Neural crest cell (in vitro differentiated cells): ENCODE results near the gene SDE2. TPM values are rescaled to one million over a fixed set of nuclear protein-coding genes. Genes with fewer than 3 reads are reported as not detected.
"Not testable (repeated sequence)": the region's sequence is repeated elsewhere in the genome, so short reads cannot be mapped to it uniquely, and the experiment has no call there.

ENCODE experiments used
- DNase-seq: peaks from one replicate; pipeline ENCODE4 v3.0.0; 2021; ENCODE audit warnings: low read depth, mixed read lengths, low spot score
- H3K27ac Mint-ChIP-seq: one replicate; pipeline ENCODE4 v1.8.0; 2021; ENCODE audit warnings: mild to moderate bottlenecking, mixed read lengths; ENCODE audit not compliant: unreplicated experiment
- H3K27me3 Mint-ChIP-seq: 2 replicates; pipeline ENCODE4 v1.8.0; 2021; ENCODE audit warnings: low read depth, mild to moderate bottlenecking, mixed read lengths
- H3K36me3 Mint-ChIP-seq: 2 replicates; pipeline ENCODE4 v1.8.0; 2021; ENCODE audit warnings: low read depth, mild to moderate bottlenecking, mixed read lengths
- H3K4me1 Mint-ChIP-seq: 2 replicates; pipeline ENCODE4 v1.8.0; 2021; ENCODE audit warnings: mixed read lengths
- H3K4me3 Mint-ChIP-seq: one replicate; pipeline ENCODE4 v1.8.0; 2021; ENCODE audit warnings: mild to moderate bottlenecking, mixed read lengths
- H3K9me3 Mint-ChIP-seq: 2 replicates; pipeline ENCODE4 v1.8.0; 2021; ENCODE audit warnings: mixed read lengths
- total RNA-seq: library from RNA; stranded (reverse); gene quantifications from 2 replicates; pipeline ENCODE4 v1.2.1, GENCODE V29; 2021
- TF ChIP-seq, protein P1 (sequence below): fragments of 200-600 bp; sonication (generic); conservative IDR thresholded peaks from 2 replicates; pipeline ENCODE4 v1.5.0; 2021; ENCODE audit warnings: antibody characterized with exemption, mild to moderate bottlenecking

The SDE2 gene
- total RNA-seq, 1 donor from 2014 or later: 18.1 TPM

- Mint-ChIP-seq H3K27ac (no peak overlapping the region), H3K9me3 (no peaks in the 10 kb centered on the region), H3K27me3 (no peaks in the 10 kb centered on the region), H3K4me3 (no peak overlapping the region), H3K4me1 (no peaks in the 10 kb centered on the region), H3K36me3 (no peaks in the 10 kb centered on the region)
- DNase-seq: no peak
- TF ChIP-seq, protein P1, sequence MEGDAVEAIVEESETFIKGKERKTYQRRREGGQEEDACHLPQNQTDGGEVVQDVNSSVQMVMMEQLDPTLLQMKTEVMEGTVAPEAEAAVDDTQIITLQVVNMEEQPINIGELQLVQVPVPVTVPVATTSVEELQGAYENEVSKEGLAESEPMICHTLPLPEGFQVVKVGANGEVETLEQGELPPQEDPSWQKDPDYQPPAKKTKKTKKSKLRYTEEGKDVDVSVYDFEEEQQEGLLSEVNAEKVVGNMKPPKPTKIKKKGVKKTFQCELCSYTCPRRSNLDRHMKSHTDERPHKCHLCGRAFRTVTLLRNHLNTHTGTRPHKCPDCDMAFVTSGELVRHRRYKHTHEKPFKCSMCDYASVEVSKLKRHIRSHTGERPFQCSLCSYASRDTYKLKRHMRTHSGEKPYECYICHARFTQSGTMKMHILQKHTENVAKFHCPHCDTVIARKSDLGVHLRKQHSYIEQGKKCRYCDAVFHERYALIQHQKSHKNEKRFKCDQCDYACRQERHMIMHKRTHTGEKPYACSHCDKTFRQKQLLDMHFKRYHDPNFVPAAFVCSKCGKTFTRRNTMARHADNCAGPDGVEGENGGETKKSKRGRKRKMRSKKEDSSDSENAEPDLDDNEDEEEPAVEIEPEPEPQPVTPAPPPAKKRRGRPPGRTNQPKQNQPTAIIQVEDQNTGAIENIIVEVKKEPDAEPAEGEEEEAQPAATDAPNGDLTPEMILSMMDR: no peak
Observed at GRCh38 chr1:226023735-226024134, 24.6 kb upstream of the SDE2 start.

DNA sequence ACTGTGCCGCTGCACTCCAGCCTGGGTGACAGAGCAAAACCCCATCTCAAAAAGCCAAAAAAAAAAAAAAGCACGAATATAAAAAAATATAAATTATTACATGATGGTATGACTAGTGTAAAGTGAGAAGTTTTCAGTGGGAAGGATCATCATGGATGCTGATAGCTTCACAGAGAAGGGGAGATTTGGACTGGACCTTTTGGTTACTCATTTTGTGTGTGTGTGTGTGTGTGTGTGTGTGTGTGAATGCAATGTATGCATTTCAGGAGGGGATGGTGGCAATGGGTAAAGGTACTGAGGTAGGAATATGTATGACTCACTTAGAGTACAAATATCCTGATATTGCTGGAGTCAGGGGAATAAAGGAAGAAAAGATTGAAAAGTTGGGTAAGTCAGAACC lies 22.7 kb upstream of the SDE2 start:
- no peak for DNase-seq
- no peak overlapping the region for H3K4me3 Mint-ChIP-seq
- no peaks in the 10 kb centered on the region for H3K36me3 Mint-ChIP-seq
- TF ChIP-seq, protein P1: no peak
- H3K4me1 Mint-ChIP-seq: no peaks in the 10 kb centered on the region
- no peaks in the 10 kb centered on the region for H3K9me3 Mint-ChIP-seq
- H3K27me3 Mint-ChIP-seq: no peaks in the 10 kb centered on the region
- H3K27ac Mint-ChIP-seq: no peak overlapping the region

GRCh38 chr1:226021401-226021800 lies 22.3 kb upstream of the SDE2 start:
- Mint-ChIP-seq H3K27me3 (no peaks in the 10 kb centered on the region), H3K27ac (no peak overlapping the region), H3K9me3 (no peaks in the 10 kb centered on the region), H3K4me1 (no peaks in the 10 kb centered on the region), H3K4me3 (no peak overlapping the region), H3K36me3 (no peaks in the 10 kb centered on the region)
- TF ChIP-seq, protein P1: no peak
- DNase-seq: no peak

DNA sequence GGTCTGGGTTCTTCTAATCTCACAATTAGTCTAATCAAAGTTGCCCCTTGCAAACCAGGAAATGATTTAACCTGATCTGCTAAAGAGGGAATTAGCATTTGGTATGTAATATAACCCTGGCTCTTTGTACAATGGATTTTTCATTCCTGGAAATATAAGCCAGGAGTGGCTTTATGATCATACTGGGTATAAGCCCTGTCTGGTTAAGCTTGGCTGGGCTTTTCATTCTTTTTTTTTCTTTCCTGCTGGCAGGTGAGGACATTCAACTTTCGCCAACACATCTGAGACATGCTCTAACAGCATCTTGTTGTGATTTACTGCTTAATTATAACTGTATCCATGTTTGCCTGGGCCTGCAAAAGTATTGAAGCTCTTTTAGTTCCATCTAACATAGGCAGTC lies 20.4 kb upstream of the SDE2 start:
- no peaks in the 10 kb centered on the region for H3K4me1 Mint-ChIP-seq
- TF ChIP-seq, protein P1: no peak
- H3K27me3 Mint-ChIP-seq: no peaks in the 10 kb centered on the region
- H3K9me3 Mint-ChIP-seq: no peaks in the 10 kb centered on the region
- DNase-seq: no peak
- no peaks in the 10 kb centered on the region for H3K36me3 Mint-ChIP-seq
- H3K4me3 Mint-ChIP-seq: no peak overlapping the region
- H3K27ac Mint-ChIP-seq: no peak overlapping the region

- no peak for DNase-seq
- TF ChIP-seq, protein P1: no peak
Observed at GRCh38 chr1:226017070-226017469, 17.9 kb upstream of the SDE2 start.

GRCh38 chr1:226009650-226010044 lies 10.5 kb upstream of the SDE2 start:
- H3K36me3 Mint-ChIP-seq: no peaks in the 10 kb centered on the region
- H3K4me3 Mint-ChIP-seq: no peak overlapping the region
- H3K27ac Mint-ChIP-seq: no peak overlapping the region
- H3K9me3 Mint-ChIP-seq: no peaks in the 10 kb centered on the region
- no peaks in the 10 kb centered on the region for H3K27me3 Mint-ChIP-seq
- no peaks in the 10 kb centered on the region for H3K4me1 Mint-ChIP-seq
- TF ChIP-seq, protein P1: no peak
- DNase-seq: no peak

More at GRCh38 chr1:226017070-226017469, 17.9 kb upstream of the SDE2 start:
- Mint-ChIP-seq H3K4me3 (no peak overlapping the region), H3K9me3 (no peaks in the 10 kb centered on the region), H3K27ac (no peak overlapping the region), H3K27me3 (no peaks in the 10 kb centered on the region), H3K4me1 (no peaks in the 10 kb centered on the region), H3K36me3 (no peaks in the 10 kb centered on the region)

GRCh38 chr1:226007126-226007892 lies 8.2 kb upstream of the SDE2 start:
- not testable (repeated sequence) for H3K27me3 Mint-ChIP-seq, DNase-seq, H3K4me3 Mint-ChIP-seq, H3K27ac Mint-ChIP-seq, H3K36me3 Mint-ChIP-seq, H3K9me3 Mint-ChIP-seq
- H3K4me1 Mint-ChIP-seq: peaks cover 12% of the 10 kb centered on the region
